Measurements from ENCODE around the gene KCNIP3.

Gene KCNIP3

DNA sequence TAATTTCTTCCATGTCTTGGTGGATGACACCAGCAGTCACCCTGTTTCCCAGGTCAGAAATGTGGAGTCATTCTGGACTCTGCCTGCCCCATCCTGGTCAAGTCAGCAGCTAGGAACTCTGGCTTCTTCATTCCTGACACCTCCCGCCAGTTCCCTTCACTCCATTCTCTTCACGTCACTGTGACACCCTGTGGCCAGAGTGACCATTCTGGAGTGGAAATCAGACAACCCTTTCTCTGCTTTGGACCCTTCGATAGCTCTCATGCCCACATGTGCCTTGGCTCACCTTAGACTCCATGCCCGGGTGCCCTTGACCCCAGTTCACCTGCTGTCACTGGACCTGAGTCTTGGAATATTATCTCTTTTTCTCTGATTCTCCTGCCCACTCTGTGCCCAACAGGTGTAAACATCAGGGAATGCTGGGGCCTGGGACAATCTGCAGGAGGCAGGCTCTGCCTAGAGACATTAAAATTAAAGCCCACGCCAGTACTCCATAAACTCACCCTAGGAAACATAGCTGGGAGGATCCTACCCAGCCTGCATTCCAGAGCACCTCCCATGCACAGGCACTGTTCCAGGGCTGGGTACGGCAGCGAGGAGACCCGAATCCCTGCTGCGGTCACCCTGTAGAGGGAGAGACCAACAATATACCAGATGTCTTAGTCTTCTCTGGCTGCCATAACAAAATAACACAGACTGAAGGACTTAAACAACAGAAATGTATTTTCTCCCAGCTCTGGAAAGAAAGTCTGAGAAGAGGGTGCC, 64.3 kb downstream of the KCNIP3 start:
- no peak overlapping the region for H3K4me3 ChIP-seq (replicated peaks in 1 of 2; ENCODE audit: low read depth in 2 of 2, low read length in 2 of 2)
- no peak for TF ChIP-seq CTCF (IDR thresholded peaks at IDR 0.05; ENCODE audit: low read depth, low read length)
- no peak for DNase-seq (ENCODE audit: low read depth in 2 of 2)

- no peak for DNase-seq (ENCODE audit: low read depth in 2 of 2)
- TF ChIP-seq CTCF (IDR thresholded peaks at IDR 0.05; ENCODE audit: low read depth, low read length), result no peak
- H3K4me3 ChIP-seq (replicated peaks in 1 of 2; ENCODE audit: low read depth in 2 of 2, low read length in 2 of 2), result no peak overlapping the region
Measured at GRCh38 chr2:95362486-95362885, 65.3 kb downstream of the KCNIP3 start.

DNA sequence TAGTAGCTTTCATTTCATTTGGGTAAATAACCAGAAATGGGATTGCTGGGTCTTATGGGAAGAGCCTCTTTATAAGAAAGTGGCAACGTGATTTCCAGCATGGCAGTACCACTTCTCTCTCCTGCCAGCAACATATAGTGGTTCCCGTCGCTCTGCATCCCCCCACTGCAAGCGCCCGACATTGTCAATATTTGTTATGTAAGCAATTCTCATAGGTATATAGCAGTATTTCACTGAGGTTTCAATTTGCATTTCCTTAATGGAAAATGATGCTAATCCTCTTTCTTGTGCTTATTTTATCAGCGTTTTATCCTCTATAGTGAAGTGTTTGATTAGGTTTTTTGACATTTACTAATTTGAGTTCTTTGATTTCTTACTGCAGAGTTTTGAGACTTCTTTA, 69.4 kb downstream of the KCNIP3 start:
- TF ChIP-seq CTCF (IDR thresholded peaks at IDR 0.05; ENCODE audit: low read depth, low read length), result no peak
- no peak for DNase-seq (ENCODE audit: low read depth in 2 of 2)
- no peak overlapping the region for H3K4me3 ChIP-seq (replicated peaks in 1 of 2; ENCODE audit: low read depth in 2 of 2, low read length in 2 of 2)

DNA sequence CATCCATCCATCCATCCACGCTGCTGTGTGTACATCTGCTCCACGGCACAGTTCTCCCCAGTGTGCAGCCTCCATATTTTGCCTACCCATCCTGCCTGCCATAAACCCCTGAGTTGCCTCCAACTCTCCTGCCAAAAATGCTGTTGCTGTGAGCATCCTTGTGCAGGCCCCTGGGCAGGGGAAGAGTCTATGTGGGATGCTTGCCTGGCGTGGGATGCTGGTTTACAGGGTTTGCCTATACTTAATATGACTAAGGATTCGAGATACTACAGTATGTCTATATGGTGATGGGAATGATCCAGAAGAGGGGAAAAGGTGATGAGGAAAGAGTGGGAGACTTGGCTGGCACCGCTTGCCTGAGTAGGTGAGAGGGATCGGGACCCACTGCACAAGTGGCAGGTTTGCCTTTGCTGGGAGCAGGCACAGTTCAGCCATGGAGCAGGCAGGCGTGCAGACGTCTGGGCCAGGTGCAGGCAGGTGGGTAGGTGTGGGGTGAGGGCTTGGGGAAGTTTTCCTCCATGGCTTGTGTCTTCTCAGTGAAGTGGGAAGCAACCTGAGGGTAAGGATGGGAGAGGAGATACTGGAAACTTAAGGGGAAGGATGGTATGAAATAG, 75.2 kb downstream of the KCNIP3 start:
- DNase-seq (ENCODE audit: low read depth in 2 of 2), result no peak
- no peak overlapping the region for H3K4me3 ChIP-seq (replicated peaks in 1 of 2; ENCODE audit: low read depth in 2 of 2, low read length in 2 of 2)
- TF ChIP-seq CTCF (IDR thresholded peaks at IDR 0.05; ENCODE audit: low read depth, low read length), result no peak

DNA sequence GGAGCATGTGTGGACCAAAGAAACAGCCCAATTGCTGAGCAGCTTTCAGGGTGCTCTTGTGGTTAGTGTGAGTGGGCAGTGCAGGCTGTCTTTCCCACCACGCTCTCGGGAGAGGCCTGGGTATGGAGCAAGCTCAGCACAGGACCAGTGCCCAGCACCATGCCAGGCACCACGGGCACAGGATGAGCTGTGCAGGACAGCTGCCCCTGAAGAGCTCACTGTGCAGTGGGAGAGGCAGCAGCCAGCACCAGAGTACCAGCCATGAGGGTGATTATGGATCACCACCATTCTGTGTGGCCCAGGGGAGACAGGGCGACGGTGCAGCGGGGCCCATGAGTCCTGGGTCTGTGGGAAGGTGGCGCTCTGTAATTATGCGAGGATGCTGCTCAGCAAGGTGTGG, 75.7 kb downstream of the KCNIP3 start:
- TF ChIP-seq CTCF (IDR thresholded peaks at IDR 0.05; ENCODE audit: low read depth, low read length), result no peak
- no peak overlapping the region for H3K4me3 ChIP-seq (replicated peaks in 1 of 2; ENCODE audit: low read depth in 2 of 2, low read length in 2 of 2)
- no peak for DNase-seq (ENCODE audit: low read depth in 2 of 2)

DNA sequence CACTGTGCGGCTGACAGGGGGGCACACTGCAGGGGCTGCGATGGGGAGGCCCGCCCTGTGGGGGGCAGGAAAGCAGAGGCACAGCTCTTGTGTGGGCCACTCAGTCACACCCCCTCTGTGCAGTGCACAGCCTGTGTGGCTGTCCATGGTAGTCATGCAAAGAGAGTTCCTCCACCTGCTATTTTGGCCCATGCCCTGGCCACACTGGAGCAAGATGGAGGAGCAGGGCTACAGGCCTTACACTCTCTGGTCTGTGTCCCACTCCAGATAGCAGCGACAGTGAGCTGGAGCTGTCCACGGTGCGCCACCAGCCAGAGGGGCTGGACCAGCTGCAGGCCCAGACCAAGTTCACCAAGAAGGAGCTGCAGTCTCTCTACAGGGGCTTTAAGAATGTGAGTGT, 76.9 kb downstream of the KCNIP3 start:
- no peak for TF ChIP-seq CTCF (IDR thresholded peaks at IDR 0.05; ENCODE audit: low read depth, low read length)

More for the DNA sequence above, 76.9 kb downstream of the KCNIP3 start:
- H3K4me3 ChIP-seq (replicated peaks in 1 of 2; ENCODE audit: low read depth in 2 of 2, low read length in 2 of 2), result no peak overlapping the region
- DNase-seq (ENCODE audit: low read depth in 2 of 2), result no peak

Measured in cardiac fibroblast (primary cell).